ENCODE measurements around the gene ARHGEF7. TPM values are rescaled to one million over a fixed set of nuclear protein-coding genes. Genes with fewer than 3 reads are reported as not detected.
A peak's percentile ranks its signal among the peaks of the same experiment; 100 is the strongest.

Gene ARHGEF7
- total RNA-seq, 1 experiment from 2014 or later = 47.3 TPM

DNA sequence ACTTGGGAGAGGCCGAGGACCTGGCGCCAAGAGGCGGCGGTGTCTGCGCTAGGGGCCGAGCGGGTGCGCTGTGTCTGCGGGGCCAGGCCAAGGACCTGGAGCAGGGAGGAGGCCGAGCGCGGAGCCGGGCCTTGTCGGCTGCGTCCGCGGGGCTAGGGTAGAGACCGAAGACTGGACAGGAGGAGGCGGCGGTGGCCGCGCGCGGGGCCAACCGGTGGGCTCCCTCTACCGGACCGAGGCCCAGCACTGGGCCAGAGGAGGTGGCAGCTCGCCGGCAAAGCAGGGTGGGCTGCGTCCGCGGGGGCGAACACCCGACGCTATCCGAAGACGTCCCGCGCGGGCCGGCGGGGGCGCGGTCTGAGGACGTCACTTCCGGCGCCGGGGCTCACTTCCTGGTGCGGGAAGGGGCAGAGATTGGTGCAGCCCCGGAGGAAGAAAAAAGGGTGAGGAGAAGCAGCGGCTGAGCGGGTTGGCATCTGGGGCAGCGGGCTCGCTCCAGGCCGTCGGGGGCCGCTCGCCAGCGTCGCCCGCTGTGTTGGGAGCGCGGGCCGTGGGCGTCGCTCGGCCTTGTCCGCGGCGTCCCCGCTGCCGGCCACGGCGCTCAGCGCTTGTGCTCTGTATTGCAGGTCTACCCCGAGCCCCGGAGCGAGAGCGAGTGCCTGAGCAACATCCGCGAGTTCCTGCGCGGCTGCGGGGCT is 38.3 kb downstream of the ARHGEF7 start (continued):
- TF ChIP-seq FOXP4 (CRISPR knock-in tag; IDR thresholded peaks at IDR 0.05) = peak; percentile 13; the same call in 1 of the 2 replicates
- TF ChIP-seq, protein P1, sequence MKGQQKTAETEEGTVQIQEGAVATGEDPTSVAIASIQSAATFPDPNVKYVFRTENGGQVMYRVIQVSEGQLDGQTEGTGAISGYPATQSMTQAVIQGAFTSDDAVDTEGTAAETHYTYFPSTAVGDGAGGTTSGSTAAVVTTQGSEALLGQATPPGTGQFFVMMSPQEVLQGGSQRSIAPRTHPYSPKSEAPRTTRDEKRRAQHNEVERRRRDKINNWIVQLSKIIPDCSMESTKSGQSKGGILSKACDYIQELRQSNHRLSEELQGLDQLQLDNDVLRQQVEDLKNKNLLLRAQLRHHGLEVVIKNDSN (CRISPR knock-in tag; IDR thresholded peaks at IDR 0.05) = peak; percentile 69; the same call in 1 of the 2 replicates
- TF ChIP-seq FOXK1 (CRISPR knock-in tag; IDR thresholded peaks at IDR 0.05) = peak; percentile 86; the same call in 1 of the 2 replicates
- TF ChIP-seq, protein P2, sequence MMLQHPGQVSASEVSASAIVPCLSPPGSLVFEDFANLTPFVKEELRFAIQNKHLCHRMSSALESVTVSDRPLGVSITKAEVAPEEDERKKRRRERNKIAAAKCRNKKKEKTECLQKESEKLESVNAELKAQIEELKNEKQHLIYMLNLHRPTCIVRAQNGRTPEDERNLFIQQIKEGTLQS (CRISPR knock-in tag; conservative IDR thresholded peaks at IDR 0.05) = no peak
- TF ChIP-seq, protein P3, sequence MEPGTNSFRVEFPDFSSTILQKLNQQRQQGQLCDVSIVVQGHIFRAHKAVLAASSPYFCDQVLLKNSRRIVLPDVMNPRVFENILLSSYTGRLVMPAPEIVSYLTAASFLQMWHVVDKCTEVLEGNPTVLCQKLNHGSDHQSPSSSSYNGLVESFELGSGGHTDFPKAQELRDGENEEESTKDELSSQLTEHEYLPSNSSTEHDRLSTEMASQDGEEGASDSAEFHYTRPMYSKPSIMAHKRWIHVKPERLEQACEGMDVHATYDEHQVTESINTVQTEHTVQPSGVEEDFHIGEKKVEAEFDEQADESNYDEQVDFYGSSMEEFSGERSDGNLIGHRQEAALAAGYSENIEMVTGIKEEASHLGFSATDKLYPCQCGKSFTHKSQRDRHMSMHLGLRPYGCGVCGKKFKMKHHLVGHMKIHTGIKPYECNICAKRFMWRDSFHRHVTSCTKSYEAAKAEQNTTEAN (CRISPR knock-in tag; IDR thresholded peaks at IDR 0.05) = peak; percentile 66

GRCh38 chr13:111153977-111154332 is 38.8 kb downstream of the ARHGEF7 start:
- CTCF ChIA-PET = interaction anchor here (1.0 kb wide), 1 partner anchor 27 kb away, joined by 3 read pairs; no protein-coding TSS in a partner anchor
- peaks cover 2% of the 10 kb centered on the region for H3K36me3 Mint-ChIP-seq
- DNase-seq (ENCODE audit: low spot score) (no peak), ATAC-seq (peak; percentile 57)
- H3K27me3 Mint-ChIP-seq (ENCODE audit: low read depth) = peaks cover 6% of the 10 kb centered on the region; the same call in 1 of the 2 replicates
- POLR2A ChIA-PET = interaction anchor here (1.0 kb wide), 1 partner anchor 30 kb away, joined by 3 read pairs; no protein-coding TSS in a partner anchor
- H3K4me3 Mint-ChIP-seq = peak overlapping the region; percentile 87
- no peaks in the 10 kb centered on the region for H3K9me3 Mint-ChIP-seq
- H3K27ac Mint-ChIP-seq = peak overlapping the region; percentile 89
- H3K4me1 Mint-ChIP-seq = peaks cover 16% of the 10 kb centered on the region
- TF ChIP-seq ATF1 (CRISPR knock-in tag; IDR thresholded peaks at IDR 0.05) = peak; percentile 43; the same call in 1 of the 2 replicates
- no peak for TF ChIP-seq MYBL2 (CRISPR knock-in tag; IDR thresholded peaks at IDR 0.05)
- no peak for TF ChIP-seq CDX4 (CRISPR knock-in tag; IDR thresholded peaks at IDR 0.05; ENCODE audit: borderline replicate concordance)
- TF ChIP-seq, protein P4, sequence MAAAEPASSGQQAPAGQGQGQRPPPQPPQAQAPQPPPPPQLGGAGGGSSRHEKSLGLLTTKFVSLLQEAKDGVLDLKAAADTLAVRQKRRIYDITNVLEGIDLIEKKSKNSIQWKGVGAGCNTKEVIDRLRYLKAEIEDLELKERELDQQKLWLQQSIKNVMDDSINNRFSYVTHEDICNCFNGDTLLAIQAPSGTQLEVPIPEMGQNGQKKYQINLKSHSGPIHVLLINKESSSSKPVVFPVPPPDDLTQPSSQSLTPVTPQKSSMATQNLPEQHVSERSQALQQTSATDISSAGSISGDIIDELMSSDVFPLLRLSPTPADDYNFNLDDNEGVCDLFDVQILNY (CRISPR knock-in tag; IDR thresholded peaks at IDR 0.05) = peak; percentile 17; the same call in 1 of the 2 replicates
- no peak for TF ChIP-seq JAZF1 (CRISPR knock-in tag; IDR thresholded peaks at IDR 0.05)
- TF ChIP-seq RELA (CRISPR knock-in tag; IDR thresholded peaks at IDR 0.05; ENCODE audit: borderline replicate concordance) = 0 out of 2 replicates have a peak, but pooled peaks have one; percentile 19
- TF ChIP-seq FOXP4 (CRISPR knock-in tag; IDR thresholded peaks at IDR 0.05) = peak; percentile 3; the same call in 1 of the 2 replicates
- TF ChIP-seq NR3C1 (CRISPR knock-in tag; conservative IDR thresholded peaks at IDR 0.05; ENCODE audit: low read depth) = 0 out of 2 replicates have a peak, but pooled peaks have one; percentile 11
- TF ChIP-seq TCF7 (CRISPR knock-in tag; IDR thresholded peaks at IDR 0.05; ENCODE audit: low read depth) = no peak
- no peak for TF ChIP-seq ZNF512 (CRISPR knock-in tag; IDR thresholded peaks at IDR 0.05; ENCODE audit: borderline replicate concordance)
- no peak for TF ChIP-seq NFATC4 (CRISPR knock-in tag; IDR thresholded peaks at IDR 0.05)
- no peak; the same call in 1 of the 2 replicates for TF ChIP-seq FOXP1 (CRISPR knock-in tag; IDR thresholded peaks at IDR 0.05; ENCODE audit: borderline replicate concordance)
- TF ChIP-seq NFYB (CRISPR knock-in tag; conservative IDR thresholded peaks at IDR 0.05; ENCODE audit: low read depth) = 0 out of 2 replicates have a peak, but pooled peaks have one; percentile 4
- TF ChIP-seq, protein P5, sequence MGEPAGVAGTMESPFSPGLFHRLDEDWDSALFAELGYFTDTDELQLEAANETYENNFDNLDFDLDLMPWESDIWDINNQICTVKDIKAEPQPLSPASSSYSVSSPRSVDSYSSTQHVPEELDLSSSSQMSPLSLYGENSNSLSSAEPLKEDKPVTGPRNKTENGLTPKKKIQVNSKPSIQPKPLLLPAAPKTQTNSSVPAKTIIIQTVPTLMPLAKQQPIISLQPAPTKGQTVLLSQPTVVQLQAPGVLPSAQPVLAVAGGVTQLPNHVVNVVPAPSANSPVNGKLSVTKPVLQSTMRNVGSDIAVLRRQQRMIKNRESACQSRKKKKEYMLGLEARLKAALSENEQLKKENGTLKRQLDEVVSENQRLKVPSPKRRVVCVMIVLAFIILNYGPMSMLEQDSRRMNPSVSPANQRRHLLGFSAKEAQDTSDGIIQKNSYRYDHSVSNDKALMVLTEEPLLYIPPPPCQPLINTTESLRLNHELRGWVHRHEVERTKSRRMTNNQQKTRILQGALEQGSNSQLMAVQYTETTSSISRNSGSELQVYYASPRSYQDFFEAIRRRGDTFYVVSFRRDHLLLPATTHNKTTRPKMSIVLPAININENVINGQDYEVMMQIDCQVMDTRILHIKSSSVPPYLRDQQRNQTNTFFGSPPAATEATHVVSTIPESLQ (CRISPR knock-in tag; IDR thresholded peaks at IDR 0.05) = no peak
- TF ChIP-seq, protein P6, sequence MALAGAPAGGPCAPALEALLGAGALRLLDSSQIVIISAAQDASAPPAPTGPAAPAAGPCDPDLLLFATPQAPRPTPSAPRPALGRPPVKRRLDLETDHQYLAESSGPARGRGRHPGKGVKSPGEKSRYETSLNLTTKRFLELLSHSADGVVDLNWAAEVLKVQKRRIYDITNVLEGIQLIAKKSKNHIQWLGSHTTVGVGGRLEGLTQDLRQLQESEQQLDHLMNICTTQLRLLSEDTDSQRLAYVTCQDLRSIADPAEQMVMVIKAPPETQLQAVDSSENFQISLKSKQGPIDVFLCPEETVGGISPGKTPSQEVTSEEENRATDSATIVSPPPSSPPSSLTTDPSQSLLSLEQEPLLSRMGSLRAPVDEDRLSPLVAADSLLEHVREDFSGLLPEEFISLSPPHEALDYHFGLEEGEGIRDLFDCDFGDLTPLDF (CRISPR knock-in tag; IDR thresholded peaks at IDR 0.05) = no peak
